HUDEP-2 (cell line): ENCODE measurements around the gene KCNMA1.

Experiments
- DNase-seq, 76 experiments: peaks; one replicate each; lab custom pipeline; 2025; ENCODE audit not compliant: unreplicated experiment in 76 of 76; lab: John Stamatoyannopoulos, UW

KCNMA1 gene

GRCh38 chr10:77156406-77156879 lies 481.2 kb downstream of the KCNMA1 start:
- no peak for DNase-seq

- DNase-seq: no peak
Measured at GRCh38 chr10:77152256-77152655, 485.4 kb downstream of the KCNMA1 start.

GRCh38 chr10:77151408-77151807 lies 486.2 kb downstream of the KCNMA1 start:
- DNase-seq: no peak

- no peak for DNase-seq
Measured at GRCh38 chr10:77149706-77150105, 487.9 kb downstream of the KCNMA1 start.

- DNase-seq: no peak
Measured at GRCh38 chr10:77149001-77149400, 488.6 kb downstream of the KCNMA1 start.

GRCh38 chr10:77147871-77148270 lies 489.7 kb downstream of the KCNMA1 start:
- DNase-seq: no peak

- DNase-seq: no peak
Measured at GRCh38 chr10:77146712-77147336, 490.8 kb downstream of the KCNMA1 start.

- no peak for DNase-seq
Measured at GRCh38 chr10:77144656-77145055, 493.0 kb downstream of the KCNMA1 start.

- no peak for DNase-seq
Measured at GRCh38 chr10:77139252-77140160, 498.1 kb downstream of the KCNMA1 start.

- DNase-seq: no peak
Measured at GRCh38 chr10:77138541-77138940, 499.1 kb downstream of the KCNMA1 start.

GRCh38 chr10:77135555-77135954 lies 502.1 kb downstream of the KCNMA1 start:
- no peak for DNase-seq

GRCh38 chr10:77131214-77131613 lies 506.4 kb downstream of the KCNMA1 start:
- DNase-seq: no peak

- DNase-seq: no peak
Measured at GRCh38 chr10:77127243-77127642, 510.4 kb downstream of the KCNMA1 start.

- no peak for DNase-seq
Measured at GRCh38 chr10:77125231-77125630, 512.4 kb downstream of the KCNMA1 start.

GRCh38 chr10:77123330-77123729 lies 514.3 kb downstream of the KCNMA1 start:
- no peak for DNase-seq

GRCh38 chr10:77121829-77122228 lies 515.8 kb downstream of the KCNMA1 start:
- DNase-seq: no peak

GRCh38 chr10:77120666-77121376 lies 516.8 kb downstream of the KCNMA1 start:
- DNase-seq: no peak

- no peak for DNase-seq
Measured at GRCh38 chr10:77120012-77120411, 517.6 kb downstream of the KCNMA1 start.

GRCh38 chr10:77118603-77119282 lies 518.9 kb downstream of the KCNMA1 start:
- DNase-seq: no peak

- DNase-seq: no peak
Measured at GRCh38 chr10:77117501-77117900, 520.1 kb downstream of the KCNMA1 start.

GRCh38 chr10:77116904-77117303 lies 520.7 kb downstream of the KCNMA1 start:
- no peak for DNase-seq
